Esophagus mucosa (tissue), 1 donor: ENCODE results near the gene ZNHIT2. TPM values are rescaled to one million over a fixed set of nuclear protein-coding genes. Genes with fewer than 3 reads are reported as not detected.

Experiments
- ATAC-seq: fragments of 200-7000 bp; cut with Tn5 transposase; one replicate; pipeline ENCODE4 v1.9.1; 2020
- total RNA-seq: library from RNA; stranded (reverse); gene quantifications from one replicate; pipeline ENCODE4 v1.2.4, GENCODE V29; 2023
- donor health status: DM: yes; HTN: yes; CAD: no.

Gene ZNHIT2
- total RNA-seq, 1 donor from 2014 or later, result 9.4 TPM

- ATAC-seq, result peak; percentile 83
Observed at GRCh38 chr11:65134240-65134951, 16.9 kb upstream of the ZNHIT2 start, which contains the start of gene SYVN1. SYVN1 (minus strand) TSS chr11:65134519; CDS start chr11:65133601, 918 bp downstream.

- no peak for ATAC-seq
Observed at GRCh38 chr11:65133724-65134123, 16.2 kb upstream of the ZNHIT2 start.

- peak; percentile 42 for ATAC-seq
Observed at GRCh38 chr11:65132988-65133700, 15.6 kb upstream of the ZNHIT2 start.

- no peak for ATAC-seq
Observed at GRCh38 chr11:65132238-65132987, 14.9 kb upstream of the ZNHIT2 start.

- no peak for ATAC-seq
Observed at GRCh38 chr11:65131895-65132237, 14.4 kb upstream of the ZNHIT2 start.

- ATAC-seq, result no peak
Observed at GRCh38 chr11:65131417-65131776, 13.9 kb upstream of the ZNHIT2 start.

GRCh38 chr11:65130631-65131416, 13.3 kb upstream of the ZNHIT2 start:
- ATAC-seq, result no peak

- no peak for ATAC-seq
Observed at GRCh38 chr11:65129649-65130441, 12.3 kb upstream of the ZNHIT2 start.

- no peak for ATAC-seq
Observed at GRCh38 chr11:65128182-65129145, 11.0 kb upstream of the ZNHIT2 start.

- ATAC-seq, result no peak
Observed at GRCh38 chr11:65127473-65128181, 10.1 kb upstream of the ZNHIT2 start.

GRCh38 chr11:65126624-65127274, 9.2 kb upstream of the ZNHIT2 start:
- no peak for ATAC-seq

- no peak for ATAC-seq
Observed at GRCh38 chr11:65125197-65126056, 7.9 kb upstream of the ZNHIT2 start.

GRCh38 chr11:65124480-65125196, 7.1 kb upstream of the ZNHIT2 start:
- no peak for ATAC-seq

GRCh38 chr11:65121865-65122696, 4.6 kb upstream of the ZNHIT2 start, which contains the start of the genes FAU and MRPL49:
FAU (minus strand) TSS chr11:65122134; CDS start chr11:65121813, 321 bp downstream.
MRPL49 (plus strand) TSS chr11:65122321; CDS start chr11:65122347, 26 bp downstream.
- ATAC-seq, result peak; percentile 87

- ATAC-seq, result peak; percentile 9
Observed at GRCh38 chr11:65121447-65121864, 4.0 kb upstream of the ZNHIT2 start.

GRCh38 chr11:65120831-65121230, 3.3 kb upstream of the ZNHIT2 start:
- ATAC-seq, result no peak

GRCh38 chr11:65119670-65119995, 2.1 kb upstream of the ZNHIT2 start:
- no peak for ATAC-seq
